DMS 273 (cell line): Measurements from ENCODE around the gene PLCD1.

Experiments
- DNase-seq: peaks from one replicate; lab custom pipeline; 2025; ENCODE audit not compliant: unreplicated experiment; lab: John Stamatoyannopoulos, UW

Gene PLCD1

GRCh38 chr3:38001456-38002081 lies 27.9 kb downstream of the PLCD1 start:
- DNase-seq: peak; percentile 24

GRCh38 chr3:38000965-38001455 lies 28.4 kb downstream of the PLCD1 start:
- no peak for DNase-seq

- DNase-seq: no peak
Measured at GRCh38 chr3:38000242-38000916, 29.1 kb downstream of the PLCD1 start.

GRCh38 chr3:37999836-38000235 lies 29.6 kb downstream of the PLCD1 start:
- DNase-seq: no peak

GRCh38 chr3:37997791-37998370 lies 31.6 kb downstream of the PLCD1 start:
- DNase-seq: no peak

GRCh38 chr3:37997342-37997741 lies 32.1 kb downstream of the PLCD1 start:
- no peak for DNase-seq

- DNase-seq: peak; percentile 84
Measured at GRCh38 chr3:37996785-37997301, 32.6 kb downstream of the PLCD1 start.

GRCh38 chr3:37995652-37996641 lies 33.5 kb downstream of the PLCD1 start:
- DNase-seq: peak; percentile 33

- DNase-seq: no peak
Measured at GRCh38 chr3:37994639-37994972, 34.8 kb downstream of the PLCD1 start.

- no peak for DNase-seq
Measured at GRCh38 chr3:37993820-37994638, 35.4 kb downstream of the PLCD1 start.

GRCh38 chr3:37993460-37993819 lies 36.0 kb downstream of the PLCD1 start:
- no peak for DNase-seq

GRCh38 chr3:37993067-37993455 lies 36.4 kb downstream of the PLCD1 start:
- no peak for DNase-seq

GRCh38 chr3:37992271-37993066 lies 37.0 kb downstream of the PLCD1 start:
- no peak for DNase-seq

- no peak for DNase-seq
Measured at GRCh38 chr3:37991823-37992222, 37.6 kb downstream of the PLCD1 start.

- DNase-seq: no peak
Measured at GRCh38 chr3:37991109-37991508, 38.3 kb downstream of the PLCD1 start.

GRCh38 chr3:37990527-37990926 lies 38.9 kb downstream of the PLCD1 start, which contains the start of gene VILL:
Gene VILL, plus strand, starts transcription at chr3:37990786. Its CDS starts 2,887 bp downstream, at chr3:37993673.
- peak; percentile 15 for DNase-seq

GRCh38 chr3:37989821-37990480 lies 39.5 kb downstream of the PLCD1 start:
- no peak for DNase-seq

GRCh38 chr3:37988931-37989525 lies 40.4 kb downstream of the PLCD1 start:
- no peak for DNase-seq
